GM18508 (cell line): ENCODE results near the gene PSMD5.

Source experiments
- ATAC-seq: cut with Tn5 transposase; IDR thresholded peaks from one replicate; pipeline ENCODE4 v1.9.1; 2021; ENCODE audit warnings: moderate number of reproducible peaks; ENCODE audit not compliant: insufficient read depth, unreplicated experiment

PSMD5 gene

DNA sequence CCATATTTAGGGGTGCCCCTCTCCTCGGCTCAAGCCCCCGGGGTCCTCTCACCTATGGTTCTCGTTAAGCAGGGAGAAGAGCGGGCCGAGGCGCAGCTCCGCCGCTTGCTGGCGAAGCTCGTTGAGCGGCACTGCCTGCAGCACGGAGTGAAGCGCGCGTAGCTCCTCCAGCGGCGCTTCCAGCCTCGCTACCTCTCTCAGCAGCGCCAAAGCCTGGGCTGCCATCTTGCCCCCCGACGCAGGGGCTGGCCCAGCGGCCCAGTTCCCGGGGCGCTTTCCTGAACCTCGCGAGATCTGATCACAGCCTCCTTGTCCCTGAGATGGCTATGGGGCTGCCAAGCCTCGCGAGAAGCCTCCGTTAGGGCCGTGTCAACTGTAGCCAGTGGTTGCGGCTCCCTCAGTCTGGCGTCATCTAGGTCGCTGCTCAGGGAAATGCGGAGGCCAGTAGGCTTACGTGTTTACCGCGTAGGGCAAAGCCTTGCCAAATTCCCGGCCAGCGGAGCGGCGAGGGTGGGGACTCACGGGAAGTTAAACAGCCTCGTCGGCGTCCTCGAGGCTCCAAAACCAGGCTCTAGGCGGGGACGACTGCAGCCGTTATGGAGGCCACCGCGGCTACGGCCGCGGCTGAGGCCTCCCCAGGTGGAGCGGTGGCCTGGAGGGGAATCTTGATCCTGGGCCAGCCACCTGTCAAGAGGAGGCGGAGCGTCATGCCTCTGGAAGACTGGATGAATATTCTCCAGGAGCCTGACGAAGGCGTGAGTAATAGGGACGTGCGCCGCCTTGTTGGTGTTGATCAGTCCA, at the start of gene PSMD5:
Gene PSMD5 (minus strand): TSS at position 238 of the 801 bp plus-strand sequence. CDS start 13 bp downstream, at position 225.
- ATAC-seq = peak; percentile 96

DNA sequence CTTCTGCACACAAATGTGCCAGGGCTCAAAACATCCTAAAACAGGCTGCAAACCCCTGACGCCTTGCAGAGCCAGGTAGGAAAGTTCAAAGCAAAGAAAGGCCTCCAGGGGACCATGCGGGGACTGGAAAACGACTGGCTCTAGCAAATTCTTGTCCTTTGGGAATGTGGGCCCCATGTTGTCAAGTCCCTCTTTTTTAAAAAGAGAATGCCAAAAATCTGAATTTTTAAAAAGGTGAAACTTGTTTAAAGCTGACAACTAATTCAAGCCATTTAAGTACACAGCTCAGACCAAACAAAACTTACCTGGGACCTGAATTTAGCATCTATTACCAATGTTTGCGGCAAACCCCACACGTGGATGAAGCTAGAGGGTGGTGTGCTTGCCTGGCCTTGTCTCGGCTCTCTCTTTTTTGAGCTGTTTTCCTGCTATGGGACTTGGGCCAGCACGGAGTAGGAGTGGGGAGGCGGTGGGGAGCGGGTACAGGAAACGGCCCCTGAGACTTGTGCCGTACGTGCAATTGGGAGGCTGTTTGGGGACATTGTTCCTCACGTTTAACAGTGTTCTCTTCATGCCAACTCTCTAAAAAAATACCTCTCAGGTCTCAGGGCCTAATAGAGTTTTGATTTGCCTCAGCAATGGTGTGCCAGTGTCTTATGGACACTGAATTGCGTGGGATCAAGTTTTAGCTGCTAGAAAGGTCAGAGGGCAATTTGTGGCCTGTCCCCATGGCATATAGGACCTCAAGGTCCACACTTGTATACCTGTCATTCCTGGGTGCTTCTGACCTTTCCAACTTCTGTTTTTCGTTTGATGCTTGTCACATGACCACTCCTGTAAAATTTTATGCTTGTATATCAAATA, 49.4 kb upstream of the PSMD5 start:
- peak; percentile 32 for ATAC-seq

DNA sequence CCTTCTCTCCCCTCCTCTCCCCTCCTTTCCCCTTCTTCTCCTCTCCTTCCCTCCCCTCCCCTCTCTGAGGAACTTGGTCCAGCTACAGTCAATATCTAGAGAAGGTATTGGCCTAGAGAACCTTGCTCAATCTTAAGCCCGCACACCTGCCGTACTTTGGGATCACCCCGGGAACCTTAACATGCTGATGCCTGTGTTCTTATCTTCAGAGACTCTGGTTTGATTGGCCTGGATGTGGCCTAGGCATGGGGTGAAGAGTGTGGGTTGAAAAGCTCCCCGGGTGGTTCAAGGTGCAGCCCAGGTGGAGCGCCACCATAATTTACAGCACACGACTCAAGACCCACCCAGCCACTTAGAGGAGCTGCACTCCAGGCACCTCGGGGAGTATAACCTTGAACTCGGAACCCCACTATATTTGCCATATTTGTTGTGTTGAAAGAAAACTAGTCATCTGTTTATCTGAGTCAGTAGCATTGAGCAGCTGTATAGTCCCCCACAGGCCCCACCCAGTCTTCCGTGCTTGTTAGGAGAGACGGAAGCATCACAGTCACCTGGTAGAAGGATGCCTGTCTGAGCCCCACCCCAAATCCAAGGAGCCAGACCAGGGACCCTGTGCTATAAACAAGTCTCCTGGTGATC, 48.6 kb upstream of the PSMD5 start:
- ATAC-seq = no peak

DNA sequence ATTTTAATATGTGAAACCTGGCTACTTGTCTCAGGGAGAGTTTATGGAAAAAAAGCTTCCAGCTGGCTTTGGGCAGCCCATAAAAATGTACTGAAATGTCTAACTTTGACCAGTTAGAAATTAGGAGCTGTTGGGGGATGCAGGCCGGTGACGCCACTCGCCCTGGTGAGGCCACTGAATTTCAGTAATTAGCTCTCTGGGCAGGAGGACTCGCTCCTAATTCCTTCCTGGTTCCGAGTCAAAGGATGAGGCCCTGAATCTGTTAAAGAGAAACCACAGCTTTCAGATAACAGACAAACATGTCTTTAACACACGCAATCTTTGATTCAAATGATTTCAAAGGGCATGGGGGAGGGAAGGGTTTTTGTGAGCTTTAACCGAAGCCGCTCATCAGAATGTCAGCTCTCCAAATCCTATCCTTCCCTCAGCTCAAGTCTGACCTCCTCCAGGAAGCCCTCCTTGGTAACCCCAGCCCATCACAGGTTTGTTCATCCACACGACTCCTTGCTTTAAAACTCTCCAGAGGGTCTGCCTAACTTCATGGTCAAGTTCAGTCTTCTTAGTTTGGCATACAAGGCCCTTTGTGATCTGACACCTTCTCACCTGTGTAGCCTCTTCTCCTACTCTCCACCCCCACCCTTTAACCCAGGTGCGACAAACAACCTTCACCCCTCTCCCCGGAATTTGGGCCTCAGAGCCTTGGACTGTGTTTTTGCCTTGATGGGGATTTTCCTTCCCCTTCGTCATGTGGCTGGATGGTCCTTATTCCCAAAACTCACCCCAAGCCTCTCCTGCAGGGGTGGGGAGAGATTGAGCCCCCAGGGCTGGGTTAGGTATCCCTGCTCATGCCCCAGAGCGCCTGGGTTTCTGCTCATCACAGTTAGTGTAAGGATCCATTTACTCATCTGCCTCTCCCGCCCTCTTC, 47.9 kb upstream of the PSMD5 start:
- no peak for ATAC-seq

DNA sequence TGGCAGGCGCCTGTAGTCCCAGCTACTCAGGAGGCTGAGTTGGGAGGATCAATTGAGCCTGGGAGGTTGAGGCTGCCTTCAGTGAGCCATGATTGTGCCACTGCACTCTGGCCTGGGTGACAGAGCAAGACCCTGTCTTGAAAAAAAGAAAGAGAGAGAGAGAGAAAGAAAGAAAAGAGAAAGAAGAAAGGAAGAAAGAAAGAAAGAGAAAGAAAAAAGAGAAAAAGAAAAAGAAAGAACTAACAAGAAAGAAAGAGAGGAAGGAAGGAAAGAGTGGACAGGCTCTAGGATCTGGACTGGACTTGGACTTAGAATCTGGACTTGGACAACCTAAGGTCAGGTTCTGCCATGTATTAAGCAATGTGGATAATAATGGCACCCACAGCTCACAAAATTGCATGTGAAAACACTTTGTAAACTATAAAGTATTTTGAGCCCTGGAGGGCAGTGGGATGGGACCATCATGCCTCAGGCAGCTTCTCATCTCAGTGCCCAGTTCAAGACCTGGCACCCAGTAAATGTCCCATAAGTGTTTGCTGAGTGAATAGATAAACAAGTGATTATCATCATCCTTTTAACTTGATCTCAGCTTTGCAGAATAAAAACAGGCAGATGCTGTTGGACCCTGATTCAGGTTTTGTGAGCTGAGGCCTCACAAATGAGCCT, 47.0 kb upstream of the PSMD5 start:
- no peak for ATAC-seq

DNA sequence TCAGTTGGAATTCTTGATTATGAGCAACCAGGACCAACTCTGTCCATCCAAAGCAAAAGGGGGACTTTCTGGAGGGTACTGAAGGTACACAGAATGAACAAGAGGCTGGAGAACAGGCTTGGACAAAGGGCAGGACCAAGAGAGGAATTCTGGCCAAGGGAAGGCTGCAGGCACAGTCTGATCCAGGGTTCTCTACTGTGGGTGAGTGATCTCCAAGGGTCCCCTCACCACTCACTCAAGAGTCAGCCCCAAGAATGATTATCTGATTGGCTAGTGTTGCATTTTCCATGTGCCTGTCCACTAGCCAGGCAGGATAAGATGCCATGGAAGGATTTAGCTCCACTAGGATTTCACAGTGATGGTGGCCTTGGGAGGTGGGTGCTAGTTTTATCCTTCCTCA, 45.9 kb upstream of the PSMD5 start:
- no peak for ATAC-seq

DNA sequence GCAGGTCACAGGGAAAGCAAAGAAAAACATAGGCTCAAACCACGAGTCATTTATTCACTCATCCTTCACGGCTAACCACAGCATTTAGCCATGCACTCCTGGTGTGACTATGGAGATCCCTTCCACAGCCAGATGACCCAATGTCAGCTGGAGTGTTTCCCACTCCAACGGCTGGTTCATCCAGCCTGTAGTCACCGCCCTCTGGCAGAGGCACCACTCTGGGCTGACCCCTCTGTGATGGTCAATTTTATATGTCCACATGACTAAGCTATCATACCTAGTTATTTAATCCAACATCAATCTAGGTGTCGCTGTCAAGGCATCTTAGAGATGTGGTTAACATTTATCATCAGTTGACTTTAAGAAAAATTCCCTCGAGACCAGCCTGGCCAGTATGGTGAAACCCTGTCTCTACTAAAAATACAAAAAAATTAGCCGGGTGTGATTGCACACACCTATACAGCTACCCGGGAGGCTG, 43.8 kb upstream of the PSMD5 start:
- ATAC-seq = no peak

DNA sequence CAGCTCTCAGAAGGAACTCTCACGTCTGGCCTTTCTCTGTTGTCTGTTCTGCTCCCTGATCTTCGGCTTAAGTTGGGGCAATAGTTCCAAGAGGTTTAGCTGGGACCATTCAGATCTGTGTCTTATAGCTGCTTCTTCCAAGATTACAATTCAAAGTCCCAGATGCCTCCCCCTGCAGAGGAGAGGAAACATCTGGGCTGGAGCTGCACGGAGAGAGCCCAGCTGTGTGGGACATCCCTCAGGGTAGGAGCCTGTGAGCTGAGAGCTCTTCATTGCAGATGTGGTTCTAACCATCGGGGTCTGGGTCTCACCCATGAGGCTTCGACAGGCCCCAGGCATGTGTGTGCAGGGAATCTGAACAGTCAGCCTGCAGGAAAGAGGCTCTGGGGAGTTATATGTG, 43.2 kb upstream of the PSMD5 start:
- ATAC-seq = no peak

DNA sequence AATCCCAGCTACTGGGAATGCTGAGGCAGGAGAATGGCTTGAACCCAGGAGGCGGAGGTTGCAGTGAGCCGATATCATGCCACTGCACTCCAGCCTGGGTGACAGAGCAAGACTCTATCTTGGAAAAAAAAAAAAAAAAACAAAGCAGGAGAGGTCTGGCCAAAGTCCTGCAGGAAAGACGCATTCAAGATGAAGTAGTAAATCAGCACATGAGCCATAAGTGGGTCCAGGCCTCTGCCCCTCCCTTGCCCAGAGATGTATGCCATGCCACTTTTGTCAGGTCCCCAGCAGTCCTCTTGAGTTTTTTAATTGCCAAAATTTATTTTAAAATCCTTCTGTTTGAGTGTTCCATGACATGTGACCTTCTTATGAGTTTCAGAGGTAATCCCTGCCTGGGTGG, 42.7 kb upstream of the PSMD5 start:
- ATAC-seq = no peak

DNA sequence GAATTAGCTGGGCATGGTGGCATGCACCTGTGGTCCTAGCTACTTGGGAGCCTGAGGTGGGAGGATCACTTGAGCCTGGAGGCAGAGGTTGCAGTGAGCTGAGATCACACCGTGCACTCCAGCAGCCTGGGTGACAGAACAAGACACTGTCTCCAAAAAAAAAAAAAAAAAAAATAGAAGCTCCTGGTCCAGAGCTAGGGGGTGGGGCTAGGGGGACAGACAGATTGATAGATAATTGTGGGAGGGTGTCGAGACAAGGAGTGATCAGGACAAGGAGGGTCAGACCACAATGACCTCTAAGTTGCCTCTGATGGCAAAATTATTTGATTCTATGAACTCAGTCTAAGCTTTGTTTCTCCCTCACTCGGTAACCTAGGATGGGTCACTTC, 40.9 kb upstream of the PSMD5 start:
- ATAC-seq = no peak

DNA sequence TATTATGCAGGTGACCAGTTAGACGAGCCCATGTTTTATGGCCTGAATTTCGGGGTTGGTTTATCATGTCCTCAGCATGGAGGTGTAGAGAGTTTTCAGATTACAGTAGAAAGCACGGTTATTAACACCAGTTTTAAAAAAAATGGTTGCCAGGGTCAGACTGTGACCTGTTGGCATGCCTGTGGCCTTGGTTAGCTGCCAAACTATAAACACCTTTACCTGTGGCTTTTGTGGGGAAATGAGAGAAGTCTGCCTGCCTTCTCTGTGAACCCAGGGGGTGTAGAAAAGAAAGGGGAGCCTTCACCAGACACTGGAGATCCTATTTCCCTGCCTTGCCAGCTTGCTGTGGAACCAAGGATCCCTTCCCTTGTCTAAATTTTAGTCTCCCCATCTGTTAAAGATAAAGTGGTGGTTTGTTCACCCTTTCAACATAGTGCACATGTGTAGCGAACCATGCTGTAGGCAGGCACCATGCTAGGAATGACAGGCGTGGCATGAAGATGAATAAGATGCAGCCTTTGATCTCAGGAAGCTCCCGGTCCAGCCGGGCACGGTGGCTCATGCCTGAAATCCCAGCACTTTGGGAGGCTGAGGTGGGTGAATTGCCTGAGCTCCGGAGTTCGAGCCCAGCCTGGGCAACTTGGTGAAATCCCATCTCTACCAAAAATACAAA, 40.3 kb upstream of the PSMD5 start:
- ATAC-seq = no peak

DNA sequence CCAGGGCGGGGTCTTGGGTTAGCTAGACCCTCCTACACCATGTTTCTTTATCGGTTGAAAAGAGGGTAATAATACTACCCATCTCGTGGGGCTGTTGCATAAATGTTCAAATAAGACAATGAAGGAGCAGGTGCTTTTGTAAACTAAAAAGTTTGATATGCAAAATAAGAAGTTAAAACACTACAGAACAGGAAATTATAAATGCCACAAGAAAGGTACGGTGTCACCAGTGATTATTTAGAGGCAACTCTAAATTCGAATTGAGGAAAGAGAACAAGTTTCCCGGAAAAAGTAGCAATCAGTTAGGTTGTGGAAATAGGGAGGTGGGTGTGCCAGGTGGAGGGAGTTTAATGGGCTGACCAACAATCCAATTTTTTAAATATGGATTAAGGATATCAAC, 36.7 kb upstream of the PSMD5 start:
- no peak for ATAC-seq

DNA sequence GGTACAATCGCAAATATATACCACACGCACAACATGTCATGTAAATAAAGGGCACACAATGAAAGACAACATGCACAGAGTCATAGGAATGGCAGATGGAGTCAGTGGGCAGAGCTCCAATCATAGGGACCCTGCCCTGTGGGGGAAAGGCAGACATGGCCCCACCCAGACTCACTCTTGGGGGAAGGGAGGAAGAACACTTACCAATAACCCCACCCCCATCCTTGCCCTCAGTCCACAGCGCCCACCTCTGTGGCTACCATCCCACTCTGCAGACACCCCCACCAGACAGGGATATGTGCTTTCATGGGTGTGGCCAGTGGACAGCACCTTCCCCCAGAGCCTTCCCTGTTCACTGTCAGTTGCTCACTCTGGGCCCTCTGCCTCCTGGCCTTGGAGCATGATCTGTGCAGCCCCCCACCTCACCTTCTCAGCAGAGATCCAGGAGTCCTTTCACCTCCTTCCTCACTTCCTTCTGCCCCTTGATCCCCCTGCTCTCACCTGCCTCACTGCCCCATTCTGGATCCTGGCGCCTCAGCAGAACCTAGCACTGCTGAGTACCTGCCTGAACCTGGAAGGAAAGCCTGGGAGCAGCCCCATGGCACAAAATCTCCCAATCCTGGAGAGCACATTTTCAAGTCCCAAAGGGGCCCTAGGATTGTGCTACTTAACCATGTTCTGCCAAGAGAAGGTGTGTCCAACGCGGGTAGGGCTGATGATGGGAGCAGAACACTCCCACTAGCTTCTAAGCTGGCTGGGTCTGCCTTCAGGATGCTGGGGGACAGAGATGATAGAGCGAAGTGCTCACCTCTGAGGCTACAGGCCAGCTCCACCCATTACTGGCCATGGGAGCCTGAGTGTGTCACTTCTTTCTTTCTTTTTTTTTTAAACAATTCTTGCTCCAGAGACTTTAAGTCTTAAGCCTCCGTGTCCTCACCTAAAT, 35.7 kb upstream of the PSMD5 start:
- no peak for ATAC-seq

DNA sequence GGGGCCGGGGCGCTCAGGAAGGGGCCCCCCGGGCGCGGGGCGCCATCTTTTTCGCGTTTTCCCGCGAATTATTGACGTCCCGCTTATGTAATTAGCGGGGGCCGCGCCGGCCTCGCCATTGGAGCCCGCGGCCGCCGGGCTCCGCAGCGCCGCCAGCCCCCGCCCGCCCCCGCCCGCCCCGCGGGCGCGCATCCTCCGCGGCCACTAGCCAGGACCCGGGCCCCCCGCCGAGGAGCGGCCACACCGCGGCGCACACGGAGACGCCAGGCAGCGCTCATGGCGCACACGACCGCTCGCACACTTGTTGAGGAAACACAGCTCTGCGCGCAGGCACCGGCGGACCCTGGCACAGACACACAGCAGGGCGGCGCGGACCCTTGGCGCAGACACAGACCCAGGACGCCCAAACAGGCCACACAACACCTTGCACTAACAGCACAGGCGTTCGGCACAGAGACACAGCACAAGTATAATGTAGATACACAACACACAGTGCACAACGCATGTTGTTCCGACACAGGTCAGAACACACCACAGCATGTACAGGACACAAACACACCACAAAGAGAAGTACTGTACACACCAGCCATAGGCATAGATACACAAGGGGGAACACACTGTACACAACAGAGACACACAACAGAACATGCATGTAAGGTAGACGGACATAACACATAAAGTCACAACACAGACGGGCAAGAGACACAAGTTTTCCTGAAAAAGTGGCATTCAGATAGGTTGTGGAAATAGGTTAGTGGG, 34.7 kb upstream of the PSMD5 start:
- no peak for ATAC-seq

DNA sequence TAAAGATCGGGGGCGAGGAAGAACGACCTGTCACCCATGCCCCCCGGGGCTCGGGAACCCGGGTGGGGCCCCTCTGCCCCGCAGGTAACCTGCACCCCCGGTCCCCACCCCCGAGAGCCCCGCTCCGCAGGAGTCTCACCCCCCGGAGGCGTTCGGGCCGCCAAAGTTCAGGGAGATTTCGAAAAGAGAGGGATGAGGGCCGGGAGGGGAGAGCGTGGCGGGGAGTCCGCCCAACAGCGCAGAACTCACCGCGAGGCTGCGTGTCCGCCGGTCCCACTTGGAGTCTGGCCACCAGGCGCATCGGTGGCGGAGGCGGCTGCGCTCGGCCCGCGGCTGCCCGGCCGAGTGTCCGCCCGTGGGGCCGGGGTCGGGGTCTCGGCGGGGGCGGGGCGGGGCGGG, 34.1 kb upstream of the PSMD5 start, which contains the start of gene PHF19:
Gene PHF19 (minus strand): TSS at position 347 of the 399 bp plus-strand sequence. CDS start 2,447 bp downstream, outside the sequence.
- no peak for ATAC-seq

DNA sequence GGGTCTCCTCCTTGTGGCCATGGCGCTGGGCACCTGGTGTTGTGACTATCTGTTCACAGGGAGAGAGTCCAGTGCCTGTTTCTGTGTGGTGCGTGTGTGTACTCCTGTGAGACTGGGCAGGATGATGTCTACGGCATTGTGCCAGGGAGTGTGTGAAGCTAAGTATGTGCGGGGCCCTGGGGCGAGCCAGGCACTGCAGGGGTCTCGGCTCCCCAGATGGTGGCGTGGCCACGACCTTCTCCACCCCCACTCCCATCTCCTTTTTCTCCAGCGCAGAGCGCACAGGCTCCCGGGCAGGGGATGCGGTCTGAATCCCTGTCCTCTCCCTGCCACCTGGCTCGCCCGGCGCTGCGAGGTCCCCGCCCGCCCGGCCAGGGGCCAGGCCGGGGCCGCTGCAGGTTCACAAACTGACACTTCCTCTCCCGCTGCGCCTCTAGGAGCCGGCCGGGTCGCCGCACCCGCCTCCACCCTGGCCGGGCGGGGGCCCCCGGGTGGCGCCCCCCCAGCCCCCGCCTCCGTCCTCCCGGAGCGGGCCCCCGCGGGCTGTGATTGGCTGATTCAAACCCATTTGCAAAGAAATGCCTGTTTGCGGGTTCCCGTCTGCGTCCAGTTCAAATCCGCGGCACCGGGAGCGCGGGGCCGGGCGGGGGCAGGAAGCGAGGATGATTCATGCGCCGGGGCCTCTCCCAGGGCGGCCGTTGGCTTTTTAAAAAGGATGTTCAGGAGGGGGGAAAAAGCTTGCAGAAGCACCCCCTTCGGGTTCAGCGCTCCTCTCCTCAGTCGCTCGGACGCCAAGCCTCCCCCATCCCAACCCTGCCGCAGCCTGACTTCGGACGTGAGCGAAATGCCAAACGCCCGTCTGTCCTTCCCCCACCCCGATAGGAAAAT, 33.5 kb upstream of the PSMD5 start:
- ATAC-seq = no peak
